HG03432 (cell line): ENCODE measurements around the gene TRA2B.
A peak's percentile ranks its signal among the peaks of the same experiment; 100 is the strongest.

Experiments used
- ATAC-seq: cut with Tn5 transposase; IDR thresholded peaks from one replicate; pipeline ENCODE4 v1.9.1; 2021; ENCODE audit warnings: mild to moderate bottlenecking, moderate library complexity; ENCODE audit not compliant: unreplicated experiment

The TRA2B gene

GRCh38 chr3:185937689-185938374, at the start of gene TRA2B:
TSS of gene TRA2B (minus strand) at chr3:185938014. CDS start at chr3:185937860, 154 bp downstream.
- peak; percentile 96 for ATAC-seq

GRCh38 chr3:185986198-185986777, 48.5 kb upstream of the TRA2B start:
- no peak for ATAC-seq

GRCh38 chr3:185984203-185984602, 46.4 kb upstream of the TRA2B start:
- no peak for ATAC-seq

GRCh38 chr3:185983495-185984141, 45.8 kb upstream of the TRA2B start:
- ATAC-seq = no peak

- no peak for ATAC-seq
Measured at GRCh38 chr3:185982632-185983031, 44.8 kb upstream of the TRA2B start.

- ATAC-seq = no peak
Measured at GRCh38 chr3:185981621-185982020, 43.8 kb upstream of the TRA2B start.

- no peak for ATAC-seq
Measured at GRCh38 chr3:185979721-185980121, 41.9 kb upstream of the TRA2B start.

- no peak for ATAC-seq
Measured at GRCh38 chr3:185978516-185978915, 40.7 kb upstream of the TRA2B start.

- ATAC-seq = no peak
Measured at GRCh38 chr3:185977679-185978040, 39.8 kb upstream of the TRA2B start.

GRCh38 chr3:185976977-185977678, 39.3 kb upstream of the TRA2B start:
- peak; percentile 87 for ATAC-seq

- ATAC-seq = no peak
Measured at GRCh38 chr3:185976100-185976499, 38.3 kb upstream of the TRA2B start.

GRCh38 chr3:185971579-185971978, 33.8 kb upstream of the TRA2B start:
- ATAC-seq = no peak

GRCh38 chr3:185968168-185968567, 30.4 kb upstream of the TRA2B start:
- no peak for ATAC-seq

GRCh38 chr3:185966655-185967054, 28.8 kb upstream of the TRA2B start:
- no peak for ATAC-seq

GRCh38 chr3:185965496-185965895, 27.7 kb upstream of the TRA2B start:
- no peak for ATAC-seq

- no peak for ATAC-seq
Measured at GRCh38 chr3:185961675-185962232, 23.9 kb upstream of the TRA2B start.

- no peak for ATAC-seq
Measured at GRCh38 chr3:185960522-185961288, 22.9 kb upstream of the TRA2B start.

- ATAC-seq = no peak
Measured at GRCh38 chr3:185959609-185960521, 22.1 kb upstream of the TRA2B start.

GRCh38 chr3:185958626-185959025, 20.8 kb upstream of the TRA2B start:
- ATAC-seq = no peak

- no peak for ATAC-seq
Measured at GRCh38 chr3:185956244-185956643, 18.4 kb upstream of the TRA2B start.
